GM12872 (cell line): ENCODE measurements around the gene ZNF490.

Experiments used
- TF ChIP-seq, protein P1 (sequence below): IDR thresholded peaks from 3 replicates; pipeline ENCODE4 v1.5.1; 2011; ENCODE audit warnings: low read depth, mild to moderate bottlenecking, low read length, moderate library complexity; ENCODE audit not compliant: insufficient read depth

ZNF490 gene

DNA sequence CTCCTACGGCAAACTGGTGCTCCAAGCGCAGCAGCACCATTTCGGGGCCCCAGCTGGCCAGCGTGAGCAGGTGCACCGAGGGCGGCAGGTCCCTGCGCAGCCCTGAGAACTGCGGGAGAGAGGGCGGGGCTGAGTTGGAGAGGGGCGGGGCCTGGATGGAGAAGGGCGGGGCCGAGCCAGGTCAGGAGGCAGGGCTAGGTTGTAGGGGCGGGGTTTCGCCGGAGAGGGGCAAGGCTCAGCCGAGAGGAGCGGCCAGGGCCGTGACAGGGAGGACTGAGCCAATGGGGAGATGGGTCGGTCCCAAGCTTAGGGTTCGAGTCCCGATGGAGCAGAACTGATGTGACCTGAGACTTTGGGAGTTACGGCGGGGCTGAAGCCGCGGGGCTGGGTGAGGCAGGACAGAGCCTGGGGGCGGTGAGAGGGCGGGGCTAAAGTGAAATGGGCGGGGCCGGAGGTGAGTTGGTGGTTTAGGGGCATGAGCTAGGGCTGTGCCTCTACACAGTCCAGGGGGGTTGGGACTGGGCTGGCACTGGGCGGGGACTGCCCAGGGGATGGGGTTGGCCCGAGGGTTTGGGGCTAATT is 37.0 kb upstream of the ZNF490 start:
- TF ChIP-seq, protein P1, sequence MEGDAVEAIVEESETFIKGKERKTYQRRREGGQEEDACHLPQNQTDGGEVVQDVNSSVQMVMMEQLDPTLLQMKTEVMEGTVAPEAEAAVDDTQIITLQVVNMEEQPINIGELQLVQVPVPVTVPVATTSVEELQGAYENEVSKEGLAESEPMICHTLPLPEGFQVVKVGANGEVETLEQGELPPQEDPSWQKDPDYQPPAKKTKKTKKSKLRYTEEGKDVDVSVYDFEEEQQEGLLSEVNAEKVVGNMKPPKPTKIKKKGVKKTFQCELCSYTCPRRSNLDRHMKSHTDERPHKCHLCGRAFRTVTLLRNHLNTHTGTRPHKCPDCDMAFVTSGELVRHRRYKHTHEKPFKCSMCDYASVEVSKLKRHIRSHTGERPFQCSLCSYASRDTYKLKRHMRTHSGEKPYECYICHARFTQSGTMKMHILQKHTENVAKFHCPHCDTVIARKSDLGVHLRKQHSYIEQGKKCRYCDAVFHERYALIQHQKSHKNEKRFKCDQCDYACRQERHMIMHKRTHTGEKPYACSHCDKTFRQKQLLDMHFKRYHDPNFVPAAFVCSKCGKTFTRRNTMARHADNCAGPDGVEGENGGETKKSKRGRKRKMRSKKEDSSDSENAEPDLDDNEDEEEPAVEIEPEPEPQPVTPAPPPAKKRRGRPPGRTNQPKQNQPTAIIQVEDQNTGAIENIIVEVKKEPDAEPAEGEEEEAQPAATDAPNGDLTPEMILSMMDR: no peak

DNA sequence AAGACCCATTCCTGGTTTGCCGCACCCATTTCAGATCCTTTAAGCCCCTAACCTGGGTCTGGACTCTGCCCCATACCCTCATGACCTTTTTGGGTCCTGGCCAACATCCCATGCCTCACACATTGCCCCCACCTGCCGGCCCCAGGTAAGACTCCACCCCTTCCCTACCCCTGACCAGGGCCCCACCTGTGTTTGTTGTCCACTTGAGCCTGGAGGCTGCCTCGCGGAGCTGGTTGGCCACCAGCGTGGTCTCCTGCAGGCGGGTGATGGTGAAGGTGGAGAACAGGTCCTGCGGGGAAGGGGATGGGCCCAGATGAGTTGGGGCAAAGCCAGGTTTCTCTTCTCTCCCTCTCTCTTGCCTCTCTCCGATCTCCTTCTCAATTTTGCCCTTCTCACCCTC is 36.4 kb upstream of the ZNF490 start:
- TF ChIP-seq, protein P1: no peak

DNA sequence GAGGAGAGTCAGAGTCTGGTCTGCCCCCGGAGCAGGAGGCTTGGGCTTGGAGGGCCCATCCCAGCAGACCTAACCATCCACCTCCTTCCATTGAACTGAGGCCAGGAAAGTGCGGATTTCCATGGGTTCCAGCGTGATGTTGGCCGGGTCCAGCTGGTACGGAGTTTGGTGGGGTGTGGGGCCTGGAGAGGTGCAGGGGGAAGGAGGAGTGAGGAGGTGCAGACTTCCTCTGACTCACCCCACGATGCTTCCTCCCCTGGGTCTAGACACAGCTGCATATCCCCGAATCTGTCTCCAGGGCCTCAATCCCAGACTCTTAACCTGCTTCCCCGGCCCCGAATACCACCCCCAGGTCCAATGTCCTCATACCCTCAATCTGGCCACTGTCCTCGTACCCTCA is 35.9 kb upstream of the ZNF490 start:
- TF ChIP-seq, protein P1: no peak

DNA sequence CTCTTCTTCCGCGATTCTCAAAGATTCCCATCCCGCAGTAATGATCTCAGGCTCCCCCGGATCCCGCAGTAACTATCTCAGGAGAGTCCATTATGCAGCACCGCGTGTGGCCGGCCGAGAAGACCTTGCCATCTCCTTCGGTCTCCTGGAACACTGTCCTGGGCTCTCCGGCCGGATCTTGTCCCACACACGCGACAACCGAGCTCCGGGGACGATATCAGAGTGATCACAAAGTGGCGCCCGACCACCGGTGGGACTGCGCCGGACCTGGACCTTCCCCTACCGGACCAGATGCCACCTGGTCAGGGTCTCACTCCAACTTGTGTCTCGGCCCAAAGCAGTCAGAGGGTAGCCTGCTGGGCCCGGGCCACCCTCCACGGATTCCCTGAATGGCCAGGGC is 31.9 kb upstream of the ZNF490 start:
- TF ChIP-seq, protein P1: no peak

DNA sequence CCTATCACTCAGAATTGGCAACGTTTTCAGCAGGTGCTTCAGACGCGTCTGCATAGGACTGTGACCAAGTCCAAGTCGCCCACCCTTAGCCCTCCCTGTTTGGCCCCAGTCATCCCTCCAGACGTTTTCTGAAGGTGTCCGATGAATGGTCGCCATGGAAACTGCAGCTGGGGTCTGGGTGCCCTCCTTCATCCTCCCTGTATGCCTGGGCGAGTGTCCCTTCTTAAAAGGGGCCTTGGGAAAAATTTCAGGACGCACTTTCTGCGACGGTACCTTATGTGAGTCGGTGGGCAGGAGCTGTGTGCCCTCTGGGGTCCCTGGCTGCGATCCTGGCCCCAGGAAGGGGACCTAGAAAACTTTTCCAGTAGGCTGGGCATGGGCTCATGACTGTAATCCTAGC is 30.8 kb upstream of the ZNF490 start:
- TF ChIP-seq, protein P1: no peak

DNA sequence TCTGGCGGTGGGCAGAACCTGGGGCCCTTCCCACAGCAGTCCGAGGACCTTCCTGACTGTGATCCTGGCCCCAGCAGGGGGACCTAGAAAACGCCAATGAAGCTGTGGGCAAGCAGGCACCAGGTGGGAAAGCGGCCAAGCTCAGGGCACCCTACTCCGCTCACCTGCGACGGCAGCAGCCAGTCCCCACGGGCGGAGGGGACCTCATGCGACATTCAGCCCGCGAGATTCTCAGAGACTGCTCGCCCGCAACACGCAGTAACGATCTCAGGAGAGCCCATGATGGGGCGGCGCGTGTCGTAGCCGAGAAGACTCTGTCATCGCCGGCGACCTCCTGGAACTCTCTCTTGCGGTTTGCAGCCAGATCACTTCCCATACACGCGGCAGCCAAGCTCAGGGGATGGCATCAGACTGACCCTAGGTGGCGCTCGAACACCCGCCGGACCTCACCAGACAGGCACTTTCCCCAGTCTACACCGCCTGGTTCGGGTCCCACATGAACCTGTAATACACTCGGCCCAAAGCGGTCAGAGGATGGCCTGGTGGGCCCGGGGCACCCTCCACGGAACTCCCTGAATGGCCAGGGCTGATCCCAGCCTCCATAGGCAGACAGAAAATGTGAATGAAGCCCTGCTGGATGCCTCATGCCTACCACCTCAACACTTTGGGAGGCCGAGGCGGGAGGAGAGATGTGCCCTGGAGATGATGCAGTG is 29.4 kb upstream of the ZNF490 start:
- TF ChIP-seq, protein P1: peak; percentile 81

DNA sequence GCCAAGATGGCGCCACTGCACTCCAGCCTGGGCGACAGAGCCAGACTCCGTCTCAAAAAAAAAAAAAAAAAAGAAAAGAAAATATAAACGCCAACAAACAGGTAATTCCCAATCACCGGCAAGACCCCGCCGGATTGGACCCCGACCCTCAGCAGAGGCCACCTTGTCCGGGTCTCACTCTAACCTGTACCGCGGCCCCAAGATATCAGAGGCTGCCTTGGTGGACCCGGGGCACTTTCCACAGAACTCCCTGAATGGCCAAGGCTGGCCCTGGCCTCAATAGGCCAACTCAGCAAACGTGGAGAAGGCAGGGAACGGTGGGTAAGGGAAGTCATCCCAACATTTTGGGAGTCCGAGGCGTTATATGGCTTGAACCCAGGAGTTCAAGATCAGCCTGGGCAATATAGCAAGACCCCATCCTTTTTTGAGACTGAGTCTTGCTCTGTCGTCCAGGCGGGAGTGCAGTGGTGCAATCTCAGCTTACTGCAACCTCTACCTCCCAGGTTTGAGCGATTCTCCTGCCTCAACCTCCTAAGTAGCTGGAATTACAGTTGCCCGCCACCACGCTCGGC is 28.1 kb upstream of the ZNF490 start:
- TF ChIP-seq, protein P1: no peak
